IPS-20b (cell line): Measurements from ENCODE around the gene GCM1.

Experiments
- H3K27ac ChIP-seq: one replicate; pipeline ENCODE4 v1.5.1; 2013; ENCODE audit warnings: low read length
- H3K27me3 ChIP-seq: 2 replicates; pipeline ENCODE4 v1.6.1; 2013; ENCODE audit warnings: mild to moderate bottlenecking, low read length, inconsistent platforms; ENCODE audit not compliant: insufficient read depth
- H3K36me3 ChIP-seq: 2 replicates; pipeline ENCODE4 v1.6.1; 2013; ENCODE audit warnings: low read depth, mild to moderate bottlenecking, inconsistent platforms, low read length, moderate library complexity; ENCODE audit not compliant: insufficient read depth
- H3K4me1 ChIP-seq: 2 replicates; pipeline ENCODE4 v1.6.1; 2013; ENCODE audit warnings: mild to moderate bottlenecking, control low read depth, inconsistent platforms, low read length, moderate library complexity; ENCODE audit not compliant: insufficient read depth
- H3K4me3 ChIP-seq: 2 replicates; pipeline ENCODE4 v1.5.1; 2013; ENCODE audit warnings: mild to moderate bottlenecking, low read length, inconsistent platforms
- H3K9ac ChIP-seq: 2 replicates; pipeline ENCODE4 v1.6.1; 2013; ENCODE audit warnings: low read depth, mild to moderate bottlenecking, inconsistent platforms, low read length, moderate library complexity
- H3K9me3 ChIP-seq: 2 replicates; pipeline ENCODE4 v1.6.1; 2013; ENCODE audit warnings: mild to moderate bottlenecking, low read depth, low read length, inconsistent platforms; ENCODE audit not compliant: insufficient read depth

GCM1 gene

DNA sequence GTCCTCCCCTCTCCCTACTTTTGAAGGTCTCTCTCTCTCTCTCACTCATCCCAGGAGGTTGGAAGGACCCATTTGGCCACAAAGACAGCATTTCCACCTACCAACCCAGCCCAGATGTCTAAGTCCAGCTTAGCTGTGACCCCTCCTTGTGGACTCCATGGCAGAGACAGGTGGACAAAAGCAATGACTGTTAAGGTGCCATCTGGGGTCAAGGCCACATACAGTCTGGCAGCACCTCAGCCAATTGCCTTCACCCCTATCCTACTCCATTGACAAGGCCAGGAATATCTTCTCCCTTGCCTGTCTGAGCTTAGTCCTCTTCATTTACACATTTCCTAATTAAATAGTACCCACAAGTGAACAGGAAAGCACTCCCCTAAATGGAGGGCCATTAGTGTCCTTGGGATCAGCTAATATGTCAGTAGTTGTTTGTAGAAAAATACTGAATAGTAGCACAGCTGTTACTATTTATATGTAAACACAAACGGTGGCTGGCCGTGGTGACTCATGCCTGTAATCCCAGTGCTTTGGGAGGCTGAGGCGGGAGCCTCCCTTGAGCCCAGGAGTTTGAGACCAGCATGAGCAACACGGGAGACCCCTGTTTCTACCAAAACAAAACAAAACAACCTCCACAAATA lies 28.8 kb downstream of the GCM1 start:
- no peak overlapping the region; the same call in 1 of the 2 replicates for H3K9ac ChIP-seq
- no peaks in the 10 kb centered on the region for H3K36me3 ChIP-seq
- H3K4me3 ChIP-seq = 0 out of 2 replicates have a peak overlapping the region, but pooled peaks have one; percentile 20
- H3K27me3 ChIP-seq = no peaks in the 10 kb centered on the region
- peaks cover 12% of the 10 kb centered on the region for H3K4me1 ChIP-seq
- no peak overlapping the region for H3K27ac ChIP-seq
- H3K9me3 ChIP-seq = no peaks in the 10 kb centered on the region

DNA sequence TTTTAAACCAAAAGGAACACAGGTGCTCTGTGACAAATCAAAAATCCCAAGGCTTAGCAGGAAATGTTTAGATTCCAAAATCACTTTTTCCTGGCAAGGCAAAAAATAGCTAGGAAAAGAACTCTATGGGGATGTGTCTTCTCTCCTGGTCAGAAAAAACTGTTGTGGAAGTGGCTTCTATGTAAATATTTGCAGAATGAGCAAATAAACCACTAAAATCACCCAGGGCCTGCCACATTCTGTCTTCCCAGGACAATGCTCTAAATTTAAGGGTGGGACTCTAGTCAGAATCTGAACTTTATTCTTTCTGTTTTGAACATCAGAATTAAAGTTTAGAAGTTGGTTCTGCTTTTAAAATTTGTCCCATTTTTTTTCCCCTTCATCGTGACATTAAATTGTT lies 29.3 kb downstream of the GCM1 start:
- no peaks in the 10 kb centered on the region for H3K27me3 ChIP-seq
- H3K4me3 ChIP-seq = no peak overlapping the region
- peaks cover 12% of the 10 kb centered on the region for H3K4me1 ChIP-seq
- no peaks in the 10 kb centered on the region for H3K9me3 ChIP-seq
- H3K27ac ChIP-seq = no peak overlapping the region
- no peak overlapping the region; the same call in 1 of the 2 replicates for H3K9ac ChIP-seq
- no peaks in the 10 kb centered on the region for H3K36me3 ChIP-seq

DNA sequence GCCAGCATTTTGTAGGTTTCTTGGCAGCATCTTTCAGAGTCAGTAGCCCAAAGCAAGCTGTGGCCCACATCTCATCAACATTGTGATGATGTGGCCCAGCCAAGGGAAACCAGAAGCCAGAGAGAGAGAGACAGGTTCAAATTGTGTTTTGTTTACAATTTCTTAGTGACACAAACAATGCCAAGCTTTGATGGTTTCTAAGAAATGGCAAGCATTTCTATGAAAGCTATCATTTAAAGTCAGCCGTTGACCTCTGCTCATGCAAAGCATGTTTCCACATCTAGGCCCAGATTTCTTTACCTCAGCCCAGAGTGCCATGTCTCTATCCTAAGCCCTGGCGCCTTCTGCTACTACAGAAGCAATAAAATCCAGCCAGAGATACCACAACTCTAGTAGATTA lies 32.9 kb downstream of the GCM1 start:
- Histone ChIP-seq H3K27me3 (no peaks in the 10 kb centered on the region), H3K4me1 (peaks cover 12% of the 10 kb centered on the region), H3K27ac (no peak overlapping the region), H3K4me3 (no peak overlapping the region), H3K9me3 (no peaks in the 10 kb centered on the region), H3K36me3 (no peaks in the 10 kb centered on the region), H3K9ac (no peak overlapping the region)

DNA sequence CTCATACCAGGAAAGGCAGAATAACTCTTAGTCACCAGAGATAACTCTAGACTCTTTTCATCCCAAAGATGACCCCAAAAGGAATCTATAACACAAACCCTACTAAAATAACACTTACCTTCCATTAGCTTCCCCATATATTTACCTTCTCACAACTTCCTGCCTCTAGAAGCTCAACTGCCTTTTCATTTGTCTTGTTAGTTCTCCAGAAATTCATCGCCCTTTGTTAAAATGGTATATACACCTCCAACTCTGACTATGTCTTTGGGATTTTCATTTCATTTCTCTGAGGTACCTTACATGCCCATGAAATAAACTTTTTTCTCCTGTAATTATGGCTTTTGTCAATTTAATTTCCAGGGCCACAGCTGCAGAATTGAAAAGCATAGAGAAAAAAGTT lies 33.5 kb downstream of the GCM1 start:
- Histone ChIP-seq H3K4me3 (no peak overlapping the region), H3K27ac (no peak overlapping the region), H3K4me1 (peaks cover 8% of the 10 kb centered on the region; the same call in 1 of the 2 replicates), H3K27me3 (no peaks in the 10 kb centered on the region), H3K9ac (no peak overlapping the region), H3K36me3 (no peaks in the 10 kb centered on the region), H3K9me3 (no peaks in the 10 kb centered on the region)

DNA sequence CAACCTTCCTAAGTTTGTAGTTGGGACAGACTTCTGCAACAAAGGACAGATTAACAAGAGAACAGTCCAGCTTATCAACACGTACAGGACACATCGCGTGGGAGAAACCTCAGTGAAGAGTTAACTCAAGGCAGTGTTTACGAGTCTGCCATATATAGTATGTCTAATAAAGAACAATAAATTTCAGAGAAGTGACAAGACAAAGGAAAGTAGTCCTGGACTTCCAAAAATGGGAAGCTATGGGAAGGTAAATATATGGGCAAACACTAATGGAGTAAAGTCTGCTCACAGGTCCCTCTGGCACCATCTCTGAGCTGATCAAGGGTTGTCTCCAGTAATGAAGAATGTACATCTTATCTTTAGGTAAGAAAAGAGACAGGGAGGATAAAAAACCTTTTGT lies 34.9 kb downstream of the GCM1 start:
- H3K36me3 ChIP-seq = no peaks in the 10 kb centered on the region
- no peaks in the 10 kb centered on the region for H3K9me3 ChIP-seq
- H3K4me3 ChIP-seq = no peak overlapping the region
- H3K27me3 ChIP-seq = no peaks in the 10 kb centered on the region
- no peak overlapping the region for H3K27ac ChIP-seq
- H3K9ac ChIP-seq = no peak overlapping the region
- H3K4me1 ChIP-seq = no peaks in the 10 kb centered on the region

DNA sequence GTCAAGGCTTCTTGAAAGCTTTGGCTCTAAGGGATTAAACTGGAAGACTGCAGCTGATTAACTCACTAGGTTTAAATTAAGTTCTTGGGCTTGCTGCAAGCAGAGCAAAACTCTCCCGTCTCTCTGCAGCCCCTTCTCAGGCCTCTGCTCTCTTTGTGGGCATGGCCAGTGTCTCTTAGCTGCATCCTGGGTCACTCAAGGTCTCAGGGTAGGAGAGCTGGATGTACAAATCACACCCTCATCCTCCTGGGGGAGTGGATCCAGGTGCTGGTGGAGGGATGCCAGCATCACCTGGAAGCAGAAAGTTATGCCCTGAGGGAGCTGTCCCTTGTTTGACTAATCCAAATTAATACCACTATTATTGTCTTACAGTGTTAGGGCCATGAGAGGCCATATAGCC lies 35.8 kb downstream of the GCM1 start:
- Histone ChIP-seq H3K27me3 (no peaks in the 10 kb centered on the region), H3K4me3 (no peak overlapping the region), H3K4me1 (no peaks in the 10 kb centered on the region), H3K9me3 (no peaks in the 10 kb centered on the region), H3K36me3 (no peaks in the 10 kb centered on the region), H3K9ac (no peak overlapping the region), H3K27ac (no peak overlapping the region)

DNA sequence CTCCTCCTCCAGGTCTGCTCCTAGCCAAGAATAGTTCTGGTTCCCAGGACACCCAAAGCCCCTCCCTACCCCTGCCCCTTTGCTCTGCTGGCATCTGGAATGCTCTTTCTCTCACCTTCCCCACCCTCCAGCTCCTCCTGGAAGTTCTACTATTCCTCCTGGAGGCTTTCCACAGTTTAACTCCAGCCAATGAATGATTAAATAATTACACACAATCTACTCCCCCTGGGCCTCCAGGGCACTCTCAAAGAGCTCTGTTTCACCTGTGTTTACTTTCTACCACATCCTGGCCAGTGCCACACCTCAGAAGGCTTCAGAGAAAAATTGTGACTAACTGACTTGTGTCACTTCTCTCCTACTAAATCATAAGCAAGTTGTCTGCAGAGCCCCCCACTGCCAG lies 36.2 kb downstream of the GCM1 start:
- Histone ChIP-seq H3K4me3 (no peak overlapping the region), H3K36me3 (no peaks in the 10 kb centered on the region), H3K9ac (no peak overlapping the region), H3K27me3 (no peaks in the 10 kb centered on the region), H3K27ac (no peak overlapping the region), H3K4me1 (no peaks in the 10 kb centered on the region), H3K9me3 (no peaks in the 10 kb centered on the region)

DNA sequence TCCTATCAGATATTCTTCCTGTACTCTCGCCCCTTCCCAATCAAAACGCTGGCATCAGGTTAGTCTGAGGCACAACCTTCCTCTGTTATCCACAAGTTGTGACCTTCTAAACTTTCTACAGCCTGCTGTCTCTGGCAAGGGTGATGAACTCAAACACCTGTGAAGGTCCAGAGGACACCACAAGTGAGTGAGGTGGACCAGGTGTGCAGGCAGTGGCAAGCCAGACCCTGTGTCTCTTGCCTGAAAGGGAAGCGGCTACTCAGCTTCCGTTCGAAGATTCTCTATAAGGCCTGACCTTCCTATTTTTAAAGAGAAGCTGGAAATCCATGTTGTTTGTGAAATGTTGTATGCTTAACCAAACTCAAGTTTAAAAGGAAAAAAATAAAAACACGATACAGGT lies 36.8 kb downstream of the GCM1 start:
- H3K4me3 ChIP-seq = no peak overlapping the region
- H3K4me1 ChIP-seq = 0 out of 2 replicates have a peak, but pooled peaks cover 2% of the 10 kb centered on the region
- no peaks in the 10 kb centered on the region for H3K27me3 ChIP-seq
- no peak overlapping the region for H3K9ac ChIP-seq
- no peaks in the 10 kb centered on the region for H3K9me3 ChIP-seq
- no peak overlapping the region for H3K27ac ChIP-seq
- H3K36me3 ChIP-seq = no peaks in the 10 kb centered on the region

DNA sequence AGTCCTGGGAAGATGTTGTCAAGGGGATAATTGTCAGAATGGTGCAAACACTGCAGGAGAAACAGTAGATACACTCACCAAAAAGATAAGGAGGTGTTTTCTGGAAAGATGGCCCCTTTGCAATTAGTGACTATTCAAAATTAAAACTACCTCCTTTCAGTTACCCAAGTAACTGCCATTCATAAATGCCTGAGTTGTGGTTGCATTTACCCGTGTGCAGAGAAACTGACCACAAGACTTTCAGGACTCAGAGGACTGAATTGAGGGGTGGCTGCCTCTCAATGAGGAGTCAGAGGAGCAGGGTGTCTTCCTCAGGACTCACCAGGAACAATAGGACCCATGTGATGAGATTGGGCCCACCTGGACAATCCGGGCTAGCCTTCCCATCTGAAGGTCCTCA lies 39.0 kb downstream of the GCM1 start:
- no peak overlapping the region for H3K4me3 ChIP-seq
- no peak overlapping the region for H3K9ac ChIP-seq
- H3K36me3 ChIP-seq = no peaks in the 10 kb centered on the region
- no peaks in the 10 kb centered on the region for H3K27me3 ChIP-seq
- 0 out of 2 replicates have a peak, but pooled peaks cover 2% of the 10 kb centered on the region for H3K4me1 ChIP-seq
- no peaks in the 10 kb centered on the region for H3K9me3 ChIP-seq
- no peak overlapping the region for H3K27ac ChIP-seq

DNA sequence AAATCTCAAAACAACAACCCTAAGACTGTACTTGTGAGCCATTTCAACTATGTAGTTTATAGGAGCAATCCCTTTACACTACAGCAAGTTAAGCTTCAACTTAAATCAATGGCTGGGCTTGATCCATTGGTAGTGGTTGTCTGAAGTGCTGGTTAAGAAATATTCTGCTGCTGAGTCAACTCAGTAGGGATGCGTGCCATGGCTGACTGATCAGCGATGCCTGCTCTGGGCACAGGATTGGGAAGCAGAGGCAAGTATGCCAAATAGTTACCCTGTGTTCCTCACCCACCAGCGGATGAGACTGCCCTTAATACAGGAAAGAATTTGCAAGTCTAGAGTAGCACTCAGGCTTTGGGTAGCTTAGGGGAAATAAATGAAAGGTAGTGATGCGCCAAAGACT lies 41.5 kb downstream of the GCM1 start:
- H3K9ac ChIP-seq = no peak overlapping the region
- no peaks in the 10 kb centered on the region for H3K9me3 ChIP-seq
- H3K4me1 ChIP-seq = 0 out of 2 replicates have a peak, but pooled peaks cover 2% of the 10 kb centered on the region
- H3K27ac ChIP-seq = no peak overlapping the region
- no peaks in the 10 kb centered on the region for H3K27me3 ChIP-seq
- H3K36me3 ChIP-seq = 0 out of 2 replicates have a peak, but pooled peaks cover 7% of the 10 kb centered on the region
- H3K4me3 ChIP-seq = no peak overlapping the region

DNA sequence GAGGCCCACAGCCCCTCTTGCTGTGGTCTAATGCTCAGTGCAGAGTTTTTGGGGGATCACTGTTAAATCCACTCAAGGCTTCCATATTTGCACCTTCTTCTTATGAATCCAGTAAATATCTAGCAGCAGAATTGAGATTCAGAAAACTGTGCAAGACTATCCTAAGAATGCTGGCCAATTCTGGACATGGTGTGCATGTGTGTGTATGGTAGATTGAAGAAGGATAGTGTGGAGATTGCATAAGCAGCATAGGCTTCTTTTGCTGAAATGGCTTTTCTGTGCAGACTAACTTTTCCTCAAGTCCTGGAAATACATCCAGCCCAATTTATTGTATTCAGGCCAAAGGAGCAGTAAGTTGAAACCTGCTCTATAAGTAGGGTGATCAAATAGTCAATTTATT lies 43.7 kb downstream of the GCM1 start:
- Histone ChIP-seq H3K27ac (no peak overlapping the region), H3K4me3 (no peak overlapping the region), H3K9me3 (no peaks in the 10 kb centered on the region), H3K27me3 (no peaks in the 10 kb centered on the region), H3K4me1 (0 out of 2 replicates have a peak, but pooled peaks cover 2% of the 10 kb centered on the region), H3K9ac (no peak overlapping the region), H3K36me3 (peaks cover 20% of the 10 kb centered on the region; the same call in 1 of the 2 replicates)

DNA sequence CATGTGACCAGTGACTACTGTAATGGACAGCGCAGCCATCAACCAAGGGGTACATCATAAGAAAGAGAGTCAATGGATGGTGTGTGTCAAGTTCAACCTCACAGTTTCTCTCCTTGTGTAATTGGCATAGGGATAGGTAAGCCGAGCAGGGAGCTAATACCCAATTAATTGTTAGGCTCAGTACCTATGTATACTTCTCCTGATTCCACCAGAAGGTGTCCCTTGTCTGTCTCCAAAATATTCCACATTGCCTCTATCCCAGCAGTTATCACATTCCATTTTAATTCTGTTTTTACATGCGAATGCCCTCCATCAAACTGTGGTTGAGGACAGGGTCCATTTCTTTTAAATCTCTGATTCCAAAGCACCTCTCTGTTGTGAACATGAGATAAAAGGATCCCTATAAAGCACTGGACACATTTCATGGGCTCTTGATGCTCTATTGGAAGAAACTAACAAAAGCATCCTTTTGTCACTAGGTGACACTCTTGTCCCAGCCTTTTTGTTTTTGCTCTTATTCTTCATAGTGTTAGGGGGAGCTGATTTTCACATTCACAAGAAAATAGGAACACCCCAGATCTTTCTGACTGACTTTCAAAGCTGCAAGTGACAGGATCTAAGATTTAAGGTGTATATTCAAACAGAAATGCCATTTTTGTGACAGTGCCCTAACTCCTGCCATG lies 44.5 kb downstream of the GCM1 start:
- H3K27ac ChIP-seq = no peak overlapping the region
- 0 out of 2 replicates have a peak, but pooled peaks cover 2% of the 10 kb centered on the region for H3K4me1 ChIP-seq
- no peaks in the 10 kb centered on the region for H3K27me3 ChIP-seq

More for the DNA sequence above, 44.5 kb downstream of the GCM1 start:
- Histone ChIP-seq H3K9me3 (no peaks in the 10 kb centered on the region), H3K4me3 (no peak overlapping the region), H3K36me3 (peaks cover 22% of the 10 kb centered on the region; the same call in 1 of the 2 replicates), H3K9ac (no peak overlapping the region)
